Tibial artery (tissue), 4 donors: ENCODE data around the gene PIP5K1B.

Experiments
- DNase-seq, 2 donors: peaks; one replicate each; pipeline ENCODE4 v3.0.0-alpha.2; 2019
- H3K27ac ChIP-seq, 2 donors: fragments of 200-600 bp; sonication (generic) in 1 of 2; 1 replicate in 1 of 2; 2 replicates in 1 of 2; pipeline ENCODE4 v1.5.1; 2018 to 2019; ENCODE audit warnings: mild to moderate bottlenecking in 1 of 2
- H3K27me3 ChIP-seq, 2 donors: fragments of 200-600 bp; sonication (generic) in 1 of 2; one replicate each; pipeline versions ENCODE4 v1.5.1 to v1.6.0; 2016 to 2019
- H3K36me3 ChIP-seq, 3 donors: fragments of 200-600 bp; sonication (generic) in 2 of 3; one replicate each; pipeline ENCODE4 v1.5.1; 2016 to 2019; ENCODE audit warnings: mild to moderate bottlenecking in 2 of 3
- H3K4me1 ChIP-seq, 4 donors: fragments of 200-600 bp; sonication (generic) in 2 of 4; 1 replicate in 3 of 4; 2 replicates in 1 of 4; pipeline ENCODE4 v1.5.1; 2016 to 2019
- H3K4me3 ChIP-seq, 2 donors: fragments of 200-600 bp; sonication (generic) in 1 of 2; 1 replicate in 1 of 2; 2 replicates in 1 of 2; pipeline ENCODE4 v1.5.1; 2018 to 2019; ENCODE audit warnings: mild to moderate bottlenecking in 2 of 2
- H3K9me3 ChIP-seq, 3 donors: fragments of 200-600 bp; sonication (generic) in 1 of 3; one replicate each; pipeline ENCODE4 v1.5.1; 2016 to 2019
- intact Hi-C: fragments of 100-400 bp; cut with DNase I; formaldehyde crosslinking; loops from one replicate; pipeline ENCODE4 v1.15.0; 2023; ENCODE audit warnings: low total_unique reads
- TF ChIP-seq, protein P1 (sequence below), 2 experiments: fragments of 200-600 bp in 1 of 2; fragments of 450-650 bp in 1 of 2; IDR thresholded peaks; one replicate each; pipeline ENCODE4 v1.5.1; 2017 to 2019; ENCODE audit warnings: antibody characterized with exemption in 2 of 2, mild to moderate bottlenecking in 1 of 2, moderate library complexity in 1 of 2

The PIP5K1B gene

DNA sequence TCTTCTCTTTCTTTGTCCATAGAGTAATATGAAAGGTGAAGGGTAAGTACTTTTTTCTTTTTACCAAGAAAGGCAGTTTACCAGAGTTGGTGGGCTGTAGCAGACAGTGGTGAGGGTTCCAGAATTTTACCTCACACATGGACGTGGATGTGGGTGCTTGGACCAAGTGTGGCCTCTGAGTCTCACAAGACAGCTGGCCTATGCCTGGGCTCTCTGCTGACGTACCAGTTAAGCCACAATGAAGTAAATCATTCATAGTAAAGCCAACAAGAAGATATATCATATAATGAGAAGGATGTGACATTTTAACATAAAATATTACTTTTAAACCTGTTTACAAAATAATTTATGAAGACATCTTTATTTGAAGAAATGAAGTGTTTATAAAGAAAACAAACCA, 202.9 kb downstream of the PIP5K1B start:
- no peak for DNase-seq
- Histone ChIP-seq H3K27ac (no peak overlapping the region), H3K9me3 (no peaks in the 10 kb centered on the region), H3K4me3 (no peak overlapping the region), H3K4me1 (peaks cover 0 to 5% (median 0%) of the 10 kb centered on the region in 4 donors), H3K36me3 (no peaks in the 10 kb centered on the region), H3K27me3 (no peaks in the 10 kb centered on the region)
- intact Hi-C loops, result no loop called here
- TF ChIP-seq, protein P1, sequence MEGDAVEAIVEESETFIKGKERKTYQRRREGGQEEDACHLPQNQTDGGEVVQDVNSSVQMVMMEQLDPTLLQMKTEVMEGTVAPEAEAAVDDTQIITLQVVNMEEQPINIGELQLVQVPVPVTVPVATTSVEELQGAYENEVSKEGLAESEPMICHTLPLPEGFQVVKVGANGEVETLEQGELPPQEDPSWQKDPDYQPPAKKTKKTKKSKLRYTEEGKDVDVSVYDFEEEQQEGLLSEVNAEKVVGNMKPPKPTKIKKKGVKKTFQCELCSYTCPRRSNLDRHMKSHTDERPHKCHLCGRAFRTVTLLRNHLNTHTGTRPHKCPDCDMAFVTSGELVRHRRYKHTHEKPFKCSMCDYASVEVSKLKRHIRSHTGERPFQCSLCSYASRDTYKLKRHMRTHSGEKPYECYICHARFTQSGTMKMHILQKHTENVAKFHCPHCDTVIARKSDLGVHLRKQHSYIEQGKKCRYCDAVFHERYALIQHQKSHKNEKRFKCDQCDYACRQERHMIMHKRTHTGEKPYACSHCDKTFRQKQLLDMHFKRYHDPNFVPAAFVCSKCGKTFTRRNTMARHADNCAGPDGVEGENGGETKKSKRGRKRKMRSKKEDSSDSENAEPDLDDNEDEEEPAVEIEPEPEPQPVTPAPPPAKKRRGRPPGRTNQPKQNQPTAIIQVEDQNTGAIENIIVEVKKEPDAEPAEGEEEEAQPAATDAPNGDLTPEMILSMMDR (IDR thresholded peaks at IDR 0.05), result no peak

DNA sequence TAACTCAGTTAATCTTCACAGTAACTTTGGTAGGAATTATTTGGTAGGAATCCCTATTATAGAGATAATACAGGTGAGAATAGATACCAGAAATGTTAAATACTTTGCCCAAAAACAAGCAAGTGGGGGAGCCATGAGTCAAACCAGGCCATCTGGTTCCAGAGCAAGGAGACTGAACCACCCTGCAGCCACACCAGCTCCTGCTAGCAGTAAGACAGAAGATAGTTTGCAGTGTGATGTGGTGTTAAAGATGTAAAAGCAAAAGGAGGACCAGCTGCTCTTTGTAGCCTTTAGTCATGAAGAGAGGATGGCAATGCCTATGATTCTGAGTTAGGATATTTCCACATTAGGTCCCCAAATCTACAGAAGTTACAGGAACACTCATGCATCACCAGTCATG, 207.5 kb downstream of the PIP5K1B start:
- intact Hi-C loops, result no loop called here
- Histone ChIP-seq H3K36me3 (no peaks in the 10 kb centered on the region), H3K4me3 (no peak overlapping the region), H3K9me3 (no peaks in the 10 kb centered on the region), H3K4me1 (peaks cover 0 to 17% (median 0%) of the 10 kb centered on the region in 4 donors), H3K27ac (peak overlapping the region in 1 of 2 donors; percentile 1), H3K27me3 (no peaks in the 10 kb centered on the region)
- TF ChIP-seq, protein P1 (IDR thresholded peaks at IDR 0.05), result no peak
- no peak for DNase-seq

DNA sequence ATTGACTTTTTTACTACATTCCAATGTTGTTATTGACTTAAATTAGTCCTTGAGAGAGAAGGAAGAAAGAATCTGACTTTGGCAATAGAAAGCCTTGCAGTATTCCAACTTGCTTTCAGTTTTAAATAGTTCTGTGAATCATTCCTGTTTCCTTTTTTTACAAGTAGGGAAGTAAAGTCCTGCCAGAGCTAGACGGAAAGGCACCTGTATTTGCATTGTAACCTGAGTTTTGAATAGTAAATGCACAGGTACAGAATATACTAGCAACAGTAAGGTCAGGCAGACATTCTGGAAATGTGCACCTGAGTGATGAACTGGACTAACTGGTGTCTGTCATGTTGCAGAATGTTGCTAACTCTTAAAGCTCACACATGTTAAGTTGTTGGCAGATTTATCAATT, 208.0 kb downstream of the PIP5K1B start:
- Histone ChIP-seq H3K27me3 (no peaks in the 10 kb centered on the region), H3K27ac (peak overlapping the region in 1 of 2 donors; percentile 1), H3K4me1 (peaks cover 0 to 17% (median 0%) of the 10 kb centered on the region in 4 donors), H3K9me3 (no peaks in the 10 kb centered on the region), H3K36me3 (no peaks in the 10 kb centered on the region), H3K4me3 (no peak overlapping the region)
- intact Hi-C loops, result no loop called here
- TF ChIP-seq, protein P1 (IDR thresholded peaks at IDR 0.05), result no peak
- DNase-seq, result no peak

DNA sequence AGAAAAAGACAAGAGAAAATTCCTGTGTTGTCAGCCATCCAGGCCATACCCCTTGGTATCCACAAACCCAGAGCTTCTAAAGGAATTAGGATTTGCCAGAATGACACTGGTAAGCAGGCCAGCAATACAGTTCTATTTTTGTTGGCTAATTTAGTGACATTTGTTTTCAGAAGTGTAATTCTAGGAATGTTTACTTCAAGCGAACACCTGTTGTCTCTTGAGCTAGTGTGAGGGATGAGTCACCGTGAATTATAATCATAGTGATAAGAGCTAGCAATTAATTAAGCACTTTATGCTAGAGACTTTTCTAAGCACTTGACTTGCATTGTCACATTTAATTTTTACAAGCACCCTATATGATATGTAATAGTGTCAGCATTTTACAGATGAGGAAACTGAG, 209.7 kb downstream of the PIP5K1B start:
- no peaks in the 10 kb centered on the region for H3K9me3 ChIP-seq
- no peaks in the 10 kb centered on the region for H3K36me3 ChIP-seq
- intact Hi-C loops, result no loop called here
- DNase-seq, result no peak
- H3K4me1 ChIP-seq, result peaks cover 0 to 17% (median 0%) of the 10 kb centered on the region in 4 donors
- TF ChIP-seq, protein P1 (IDR thresholded peaks at IDR 0.05), result no peak
- H3K4me3 ChIP-seq, result no peak overlapping the region
- no peak overlapping the region for H3K27ac ChIP-seq
- no peaks in the 10 kb centered on the region for H3K27me3 ChIP-seq

DNA sequence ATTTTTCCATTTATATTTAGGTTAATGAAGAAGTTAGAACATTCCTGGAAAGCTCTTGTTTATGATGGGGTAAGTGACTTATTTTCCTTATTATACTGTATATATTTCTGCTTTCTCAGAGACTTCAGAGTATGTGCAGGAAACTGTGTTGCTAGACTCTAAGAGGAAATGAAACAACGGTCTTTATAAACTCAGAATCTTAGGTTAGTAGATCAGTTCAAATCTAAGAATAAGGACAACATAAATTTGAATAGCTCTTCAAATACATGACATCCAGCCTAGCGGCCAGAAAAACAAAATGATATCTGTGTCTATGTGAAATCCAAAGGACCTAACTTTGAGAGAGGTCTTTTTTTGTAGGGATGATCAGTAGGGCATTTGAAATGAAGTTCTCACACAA, 214.6 kb downstream of the PIP5K1B start:
- Histone ChIP-seq H3K27ac (no peak overlapping the region), H3K27me3 (no peaks in the 10 kb centered on the region), H3K4me3 (no peak overlapping the region), H3K9me3 (no peaks in the 10 kb centered on the region), H3K4me1 (no peaks in the 10 kb centered on the region), H3K36me3 (no peaks in the 10 kb centered on the region)
- TF ChIP-seq, protein P1 (IDR thresholded peaks at IDR 0.05), result no peak
- no peak for DNase-seq
- intact Hi-C loops, result no loop called here

DNA sequence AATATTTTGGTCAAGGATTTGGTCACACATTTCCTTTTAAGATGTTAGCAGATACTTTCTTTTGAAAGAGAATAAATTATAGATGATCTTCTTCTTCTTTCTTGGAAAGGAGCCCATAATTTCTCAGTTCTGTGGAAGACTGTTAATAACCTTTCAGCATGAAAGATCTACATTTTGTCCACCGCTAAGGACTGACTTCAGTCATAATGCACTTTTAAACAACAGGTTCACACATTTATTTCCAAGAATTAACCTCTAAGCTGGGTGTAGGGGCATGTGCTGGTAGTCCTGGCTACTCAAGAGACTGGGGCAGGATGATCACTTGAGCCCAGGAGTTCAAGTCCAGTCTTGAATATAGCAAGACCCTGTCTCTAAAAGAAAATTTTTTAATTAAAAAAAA, 215.9 kb downstream of the PIP5K1B start:
- DNase-seq, result no peak
- Histone ChIP-seq H3K27me3 (no peaks in the 10 kb centered on the region), H3K4me1 (no peaks in the 10 kb centered on the region), H3K36me3 (no peaks in the 10 kb centered on the region), H3K9me3 (no peaks in the 10 kb centered on the region), H3K27ac (no peak overlapping the region), H3K4me3 (no peak overlapping the region)
- TF ChIP-seq, protein P1 (IDR thresholded peaks at IDR 0.05), result no peak
- intact Hi-C loops, result no loop called here
